ENCODE measurements around the gene NFIA.

- TF ChIP-seq POLR2AphosphoS5 (IDR thresholded peaks at IDR 0.05; ENCODE audit: borderline replicate concordance, low read depth, low read length) = no peak
- TF ChIP-seq EZH2 (IDR thresholded peaks at IDR 0.05) = no peak
These were observed 405.4 kb downstream of the NFIA start for GRCh38 chr1:61487801-61488200.
